A549 (cell line): Measurements from ENCODE around the gene ZSWIM7. TPM values are rescaled to one million over a fixed set of nuclear protein-coding genes. Genes with fewer than 3 reads are reported as not detected.

ENCODE experiments used
- ATAC-seq, 2 experiments: fragments of 200-7000 bp in 1 of 2; fragments of >200 bp in 1 of 2; cut with Nextera tagmentation in 1 of 2; cut with Tn5 transposase in 1 of 2; 3 replicates each; pipeline versions ENCODE4 v1.8.0 to v1.9.1; 2018 to 2020; ENCODE audit warnings: mild to moderate bottlenecking in 1 of 2, moderate library complexity in 1 of 2
- CTCF ChIA-PET: fragments of 300-600 bp; sonication (Branson Sonifier 250); formaldehyde crosslinking; extraction: SDS; loops from one replicate; lab custom pipeline; 2021; ENCODE audit warnings: antibody characterized with exemption, inconsistent platforms; lab: Yijun Ruan, JAX
- POLR2A ChIA-PET: fragments of 350-600 bp; formaldehyde crosslinking; extraction: SDS; loops from one replicate; lab custom pipeline; 2021; ENCODE audit warnings: antibody characterized with exemption, inconsistent platforms; lab: Yijun Ruan, JAX
- DNase-seq, 2 experiments: peaks; one replicate each; pipeline versions ENCODE4 v3.0.0 to v3.0.0-alpha.2; 2011 to 2016; ENCODE audit warnings: low read depth in 1 of 2, low spot score in 1 of 2
- FAIRE-seq: peaks from 2 replicates; lab custom pipeline; 2011; peaks lifted over from hg19 to GRCh38; lab: Jason Lieb, UNC
- H3K27ac ChIP-seq, 2 experiments: fragments of >200 bp; sonication (Bioruptor Twin); formaldehyde crosslinking; 3 replicates each; pipeline ENCODE4 v1.5.1; 2016 to 2017
- H3K4me1 ChIP-seq: fragments of >200 bp; sonication (Bioruptor Twin); formaldehyde crosslinking; 3 replicates; pipeline ENCODE4 v1.6.1; 2016
- H3K4me2 ChIP-seq: fragments of >200 bp; sonication (Bioruptor Twin); formaldehyde crosslinking; 3 replicates; pipeline ENCODE4 v1.6.1; 2016
- H3K4me3 ChIP-seq: fragments of >200 bp; sonication (Bioruptor Twin); formaldehyde crosslinking; 3 replicates; pipeline ENCODE4 v1.5.1; 2016
- H3K9me3 ChIP-seq: fragments of >200 bp; sonication (Bioruptor Twin); formaldehyde crosslinking; 3 replicates; pipeline ENCODE4 v1.6.1; 2016
- BHLHE40 ChIP-seq: IDR thresholded peaks from 2 replicates; pipeline ENCODE4 v1.6.1; 2012; ENCODE audit warnings: low read depth, low read length, inconsistent platforms
- CBX2 ChIP-seq: fragments of 200-600 bp; sonication (generic); IDR thresholded peaks from 2 replicates; pipeline ENCODE4 v1.6.1; 2016; ENCODE audit warnings: low read depth, mild to moderate bottlenecking, borderline replicate concordance
- CHD4 ChIP-seq: fragments of 200-600 bp; sonication (generic); IDR thresholded peaks from 2 replicates; pipeline ENCODE4 v1.6.1; 2016; ENCODE audit warnings: antibody characterized with exemption, mild to moderate bottlenecking, borderline replicate concordance
- FOSL2 ChIP-seq, 2 experiments: fragments of 450-650 bp in 1 of 2; fragments of >200 bp in 1 of 2; sonication (Bioruptor Twin) in 1 of 2; formaldehyde crosslinking; IDR thresholded peaks; 2 replicates each; pipeline versions ENCODE4 v1.5.0 to v1.6.1; 2016 to 2020; ENCODE audit warnings: mild to moderate bottlenecking in 1 of 2, moderate library complexity in 1 of 2
- GATA3 ChIP-seq: IDR thresholded peaks from 2 replicates; pipeline ENCODE4 v1.6.1; 2012; ENCODE audit warnings: borderline replicate concordance
- HOXA7 ChIP-seq: fragments of 250-450 bp; sonication (Bioruptor Pico); IDR thresholded peaks from 2 replicates; pipeline ENCODE4 v1.5.0; 2020; ENCODE audit warnings: mild to moderate bottlenecking, moderate library complexity
- HOXB13 ChIP-seq: fragments of 250-450 bp; sonication (Bioruptor Pico); IDR thresholded peaks from 2 replicates; pipeline ENCODE4 v1.5.0; 2020; ENCODE audit warnings: low read depth, mild to moderate bottlenecking, moderate library complexity
- HOXB5 ChIP-seq: fragments of 250-450 bp; sonication (Bioruptor Pico); IDR thresholded peaks from 2 replicates; pipeline ENCODE4 v1.5.0; 2020; ENCODE audit warnings: mild to moderate bottlenecking, moderate library complexity
- JUN ChIP-seq, 2 experiments: fragments of >200 bp; sonication (Bioruptor Twin); formaldehyde crosslinking; IDR thresholded peaks; 2 replicates in 1 of 2; 3 replicates in 1 of 2; pipeline ENCODE4 v1.6.1; 2016 to 2017
- MAZ ChIP-seq: fragments of 150-350 bp; IDR thresholded peaks from 2 replicates; pipeline ENCODE4 v1.6.1; 2014; ENCODE audit warnings: antibody characterized with exemption, low read depth, low read length, borderline replicate concordance
- MYC ChIP-seq: IDR thresholded peaks from 2 replicates; pipeline ENCODE4 v1.6.1; 2012; ENCODE audit warnings: mild to moderate bottlenecking, inconsistent platforms, low read length, improper control_type of control experiment, borderline replicate concordance
- POLR2A ChIP-seq: IDR thresholded peaks from 2 replicates; pipeline ENCODE4 v1.6.1; 2012; ENCODE audit warnings: mild to moderate bottlenecking, low read length
- RAD21 ChIP-seq, 2 experiments: fragments of >200 bp in 1 of 2; sonication (Bioruptor Twin) in 1 of 2; formaldehyde crosslinking in 1 of 2; IDR thresholded peaks in 1 of 2; conservative IDR thresholded peaks in 1 of 2; 2 replicates in 1 of 2; 3 replicates in 1 of 2; pipeline ENCODE4 v1.6.1; 2012 to 2018; ENCODE audit warnings: inconsistent platforms in 1 of 2
- RNF2 ChIP-seq: fragments of 200-600 bp; sonication (generic); IDR thresholded peaks from 2 replicates; pipeline ENCODE4 v1.6.1; 2016; ENCODE audit warnings: low read depth, mild to moderate bottlenecking, antibody characterized with exemption, moderate library complexity, borderline replicate concordance
- TFCP2L1 ChIP-seq: fragments of 250-450 bp; sonication (Bioruptor Pico); IDR thresholded peaks from 2 replicates; pipeline ENCODE4 v1.5.0; 2021; ENCODE audit warnings: mild to moderate bottlenecking
- ZC3H11A ChIP-seq: fragments of 450-650 bp; IDR thresholded peaks from 2 replicates; pipeline ENCODE4 v1.6.1; 2014; ENCODE audit warnings: antibody characterized with exemption, mild to moderate bottlenecking
- WGBS: methylation state at CpG from one replicate; pipeline ENCODE4 v1.1.6; 2017; ENCODE audit errors: missing lambda C conversion rate; 5-methylcytosine and 5-hydroxymethylcytosine counted together
- polyA minus RNA-seq: library from RNA; depleted of rRNA, polyadenylated mRNA; stranded (reverse); fragments of >200 nt; gene quantifications from 2 replicates; pipeline ENCODE4 v1.2.3, GENCODE V29; 2011; rRNA and poly(A)+ RNA removed
- polyA plus RNA-seq, 4 experiments: library from polyadenylated mRNA; depleted of rRNA in 3 of 4; stranded (reverse); fragments of >200 nt; fragmentation: RNase III in 1 of 4; extraction: RNeasy Plus Mini Kit Qiagen cat#74134 plus additional on column Dnase treatment in 1 of 4; gene quantifications; 2 replicates in 3 of 4; 3 replicates in 1 of 4; pipeline ENCODE4 v1.2.3, GENCODE V29; 2011 to 2017
- TF ChIP-seq, protein P1 (sequence below): IDR thresholded peaks from 2 replicates; pipeline ENCODE4 v1.6.1; 2012; ENCODE audit warnings: low read depth, borderline replicate concordance
- TF ChIP-seq, protein P2 (sequence below): fragments of 150-350 bp; IDR thresholded peaks from 2 replicates; pipeline ENCODE4 v1.6.1; 2014; ENCODE audit warnings: low read depth, mild to moderate bottlenecking, low read length
- TF ChIP-seq, protein P3 (sequence below): IDR thresholded peaks from 2 replicates; pipeline ENCODE4 v1.6.1; 2012
- TF ChIP-seq, protein P4 (sequence below): IDR thresholded peaks from 2 replicates; pipeline ENCODE4 v1.6.1; 2012
- TF ChIP-seq, protein P5 (sequence below): fragments of 450-650 bp; IDR thresholded peaks from 2 replicates; pipeline ENCODE4 v1.6.1; 2014; ENCODE audit warnings: antibody characterized with exemption
- TF ChIP-seq, protein P6 (sequence below): fragments of >200 bp; sonication (Bioruptor Twin); formaldehyde crosslinking; IDR thresholded peaks from 3 replicates; pipeline ENCODE4 v1.6.1; 2016
- TF ChIP-seq, protein P7 (sequence below): fragments of 250-450 bp; sonication (Bioruptor Pico); IDR thresholded peaks from 2 replicates; pipeline ENCODE4 v1.5.0; 2021; ENCODE audit warnings: mild to moderate bottlenecking, moderate library complexity, borderline replicate concordance
- TF ChIP-seq, protein P8 (sequence below): fragments of 250-450 bp; sonication (Bioruptor Pico); IDR thresholded peaks from 2 replicates; pipeline ENCODE4 v1.5.0; 2020; ENCODE audit warnings: low read depth, mild to moderate bottlenecking, moderate library complexity

Gene ZSWIM7, protein sequence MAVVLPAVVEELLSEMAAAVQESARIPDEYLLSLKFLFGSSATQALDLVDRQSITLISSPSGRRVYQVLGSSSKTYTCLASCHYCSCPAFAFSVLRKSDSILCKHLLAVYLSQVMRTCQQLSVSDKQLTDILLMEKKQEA
- polyA plus RNA-seq (2011; rRNA removed) (65.5 and 72.7 TPM in 2 replicates), polyA plus RNA-seq (2017; fragmentation: RNase III; extraction: RNeasy Plus Mini Kit Qiagen cat#74134 plus additional on column Dnase treatment) (56.1 to 62.9 TPM (median 60.0 TPM) in 3 replicates), polyA minus RNA-seq (17.1 and 24.2 TPM in 2 replicates)
- polyA plus RNA-seq (2012; cell fraction: cytosol; rRNA removed): 69.6 and 76.1 TPM in 2 replicates
- 33.4 and 40.0 TPM in 2 replicates for polyA plus RNA-seq (2012; cell fraction: nucleus; rRNA removed)

DNA sequence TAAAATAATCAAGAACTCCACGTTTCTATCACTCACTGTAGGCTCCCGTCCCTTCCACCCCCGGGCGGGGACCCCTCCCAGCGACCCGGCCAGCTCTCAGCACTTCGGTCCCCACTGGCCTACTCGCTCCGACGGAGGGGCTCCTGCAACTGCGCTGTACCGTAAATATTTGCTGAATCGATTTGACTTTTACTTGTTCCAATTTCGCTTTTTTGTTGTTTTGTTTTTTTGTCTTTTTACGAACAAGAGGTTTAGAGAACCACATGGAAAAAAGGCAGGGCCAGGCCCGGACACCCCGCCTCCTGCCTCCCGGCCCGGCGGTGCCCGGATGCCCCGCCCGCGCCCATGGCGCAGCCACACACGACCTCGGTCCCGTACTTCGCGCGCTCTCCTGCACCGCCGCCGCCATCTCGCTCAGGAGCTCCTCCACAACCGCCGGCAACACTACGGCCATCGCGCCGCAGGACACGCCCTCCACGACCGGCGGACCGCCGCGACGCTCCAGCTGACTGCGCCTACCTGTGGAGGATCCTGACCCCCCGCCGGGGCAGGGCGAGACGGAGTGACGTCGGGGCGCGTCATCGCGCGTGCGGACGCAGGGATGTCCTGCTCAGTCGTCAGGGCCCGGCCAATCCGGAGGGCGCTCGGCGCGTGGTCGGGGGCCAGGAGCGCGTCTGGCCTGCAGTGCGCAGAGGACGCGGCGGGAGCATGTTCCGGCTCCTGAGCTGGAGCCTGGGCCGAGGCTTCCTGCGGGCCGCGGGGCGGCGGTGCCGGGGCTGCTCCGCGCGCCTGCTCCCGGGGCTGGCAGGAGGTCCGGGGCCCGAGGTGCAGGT is at the start of gene ZSWIM7, which contains the start of gene TTC19:
Gene ZSWIM7, minus strand, starts transcription at position 564 of the 833 bp plus-strand sequence. Its CDS starts 110 bp downstream, at position 454.
Gene TTC19, plus strand, starts transcription at position 684 of the 833 bp plus-strand sequence. Its CDS starts 25 bp downstream, at position 709.
- Histone ChIP-seq H3K9me3 (peaks cover 21% of the 10 kb centered on the region), H3K4me2 (peak within 1 kb of the TSS; percentile 89), H3K4me1 (peaks cover 10% of the 10 kb centered on the region; the same call in 1 of the 3 replicates), H3K27ac (peak within 1 kb of the TSS; percentile 94 to 97), H3K4me3 (peak within 1 kb of the TSS; percentile 95)
- ChIA-PET POLR2A (interaction anchor here (0.9 to 2.5 kb wide), 16 partner anchors 10 to 736 kb away, joined by 3 to 24 read pairs (median 4); partner anchors contain the start of gene ADORA2B), CTCF (interaction anchor here (0.6 to 7.7 kb wide), 22 partner anchors 14 to 1027 kb away, joined by 3 to 105 read pairs (median 5); partner anchors contain the start of gene ADORA2B)
- ATAC-seq (peak; percentile 94 to 97), DNase-seq (peak; percentile 99), FAIRE-seq (peak; percentile 94)
- TF ChIP-seq MAZ (peak; percentile 70; the same call in 1 of the 2 replicates), JUN (IDR thresholded peaks at IDR 0.05) (peak; percentile 85 to 99), HOXB5 (CRISPR knock-in tag) (0 out of 2 replicates have a peak, but pooled peaks have one; percentile 41), RNF2 (0 out of 2 replicates have a peak, but pooled peaks have one; percentile 53), GATA3 (peak; percentile 52), HOXB13 (CRISPR knock-in tag) (peak; percentile 44; the same call in 1 of the 2 replicates), HOXA7 (CRISPR knock-in tag) (0 out of 2 replicates have a peak, but pooled peaks have one; percentile 50), POLR2A (peak; percentile 97), RAD21 (conservative IDR thresholded peaks at IDR 0.05 in 1 of 2, IDR thresholded peaks at IDR 0.05 in 1 of 2) (no peak; a peak in 1 of 5 replicates), BHLHE40 (0 out of 2 replicates have a peak, but pooled peaks have one; percentile 31), ZC3H11A (no peak), CBX2 (no peak), CHD4 (no peak), FOSL2 (IDR thresholded peaks at IDR 0.05) (no peak), FOSL2 (CRISPR knock-in tag; IDR thresholded peaks at IDR 0.05) (0 out of 2 replicates have a peak, but pooled peaks have one; percentile 54), MYC (peak; percentile 86), TFCP2L1 (CRISPR knock-in tag) (peak; percentile 78; the same call in 1 of the 2 replicates)
- TF ChIP-seq, protein P1, sequence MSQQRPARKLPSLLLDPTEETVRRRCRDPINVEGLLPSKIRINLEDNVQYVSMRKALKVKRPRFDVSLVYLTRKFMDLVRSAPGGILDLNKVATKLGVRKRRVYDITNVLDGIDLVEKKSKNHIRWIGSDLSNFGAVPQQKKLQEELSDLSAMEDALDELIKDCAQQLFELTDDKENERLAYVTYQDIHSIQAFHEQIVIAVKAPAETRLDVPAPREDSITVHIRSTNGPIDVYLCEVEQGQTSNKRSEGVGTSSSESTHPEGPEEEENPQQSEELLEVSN: peak; percentile 76
- TF ChIP-seq, protein P2, sequence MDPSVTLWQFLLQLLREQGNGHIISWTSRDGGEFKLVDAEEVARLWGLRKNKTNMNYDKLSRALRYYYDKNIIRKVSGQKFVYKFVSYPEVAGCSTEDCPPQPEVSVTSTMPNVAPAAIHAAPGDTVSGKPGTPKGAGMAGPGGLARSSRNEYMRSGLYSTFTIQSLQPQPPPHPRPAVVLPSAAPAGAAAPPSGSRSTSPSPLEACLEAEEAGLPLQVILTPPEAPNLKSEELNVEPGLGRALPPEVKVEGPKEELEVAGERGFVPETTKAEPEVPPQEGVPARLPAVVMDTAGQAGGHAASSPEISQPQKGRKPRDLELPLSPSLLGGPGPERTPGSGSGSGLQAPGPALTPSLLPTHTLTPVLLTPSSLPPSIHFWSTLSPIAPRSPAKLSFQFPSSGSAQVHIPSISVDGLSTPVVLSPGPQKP: no peak
- TF ChIP-seq, protein P3, sequence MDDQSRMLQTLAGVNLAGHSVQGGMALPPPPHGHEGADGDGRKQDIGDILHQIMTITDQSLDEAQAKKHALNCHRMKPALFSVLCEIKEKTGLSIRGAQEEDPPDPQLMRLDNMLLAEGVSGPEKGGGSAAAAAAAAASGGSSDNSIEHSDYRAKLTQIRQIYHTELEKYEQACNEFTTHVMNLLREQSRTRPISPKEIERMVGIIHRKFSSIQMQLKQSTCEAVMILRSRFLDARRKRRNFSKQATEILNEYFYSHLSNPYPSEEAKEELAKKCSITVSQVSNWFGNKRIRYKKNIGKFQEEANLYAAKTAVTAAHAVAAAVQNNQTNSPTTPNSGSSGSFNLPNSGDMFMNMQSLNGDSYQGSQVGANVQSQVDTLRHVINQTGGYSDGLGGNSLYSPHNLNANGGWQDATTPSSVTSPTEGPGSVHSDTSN: peak; percentile 43; the same call in 1 of the 2 replicates
- TF ChIP-seq, protein P4, sequence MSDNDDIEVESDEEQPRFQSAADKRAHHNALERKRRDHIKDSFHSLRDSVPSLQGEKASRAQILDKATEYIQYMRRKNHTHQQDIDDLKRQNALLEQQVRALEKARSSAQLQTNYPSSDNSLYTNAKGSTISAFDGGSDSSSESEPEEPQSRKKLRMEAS: peak; percentile 93
- TF ChIP-seq, protein P5, sequence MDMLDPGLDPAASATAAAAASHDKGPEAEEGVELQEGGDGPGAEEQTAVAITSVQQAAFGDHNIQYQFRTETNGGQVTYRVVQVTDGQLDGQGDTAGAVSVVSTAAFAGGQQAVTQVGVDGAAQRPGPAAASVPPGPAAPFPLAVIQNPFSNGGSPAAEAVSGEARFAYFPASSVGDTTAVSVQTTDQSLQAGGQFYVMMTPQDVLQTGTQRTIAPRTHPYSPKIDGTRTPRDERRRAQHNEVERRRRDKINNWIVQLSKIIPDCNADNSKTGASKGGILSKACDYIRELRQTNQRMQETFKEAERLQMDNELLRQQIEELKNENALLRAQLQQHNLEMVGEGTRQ: 0 out of 2 replicates have a peak, but pooled peaks have one; percentile 54
- TF ChIP-seq, protein P6, sequence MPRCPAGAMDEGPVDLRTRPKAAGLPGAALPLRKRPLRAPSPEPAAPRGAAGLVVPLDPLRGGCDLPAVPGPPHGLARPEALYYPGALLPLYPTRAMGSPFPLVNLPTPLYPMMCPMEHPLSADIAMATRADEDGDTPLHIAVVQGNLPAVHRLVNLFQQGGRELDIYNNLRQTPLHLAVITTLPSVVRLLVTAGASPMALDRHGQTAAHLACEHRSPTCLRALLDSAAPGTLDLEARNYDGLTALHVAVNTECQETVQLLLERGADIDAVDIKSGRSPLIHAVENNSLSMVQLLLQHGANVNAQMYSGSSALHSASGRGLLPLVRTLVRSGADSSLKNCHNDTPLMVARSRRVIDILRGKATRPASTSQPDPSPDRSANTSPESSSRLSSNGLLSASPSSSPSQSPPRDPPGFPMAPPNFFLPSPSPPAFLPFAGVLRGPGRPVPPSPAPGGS: peak; percentile 99
- TF ChIP-seq, protein P7, sequence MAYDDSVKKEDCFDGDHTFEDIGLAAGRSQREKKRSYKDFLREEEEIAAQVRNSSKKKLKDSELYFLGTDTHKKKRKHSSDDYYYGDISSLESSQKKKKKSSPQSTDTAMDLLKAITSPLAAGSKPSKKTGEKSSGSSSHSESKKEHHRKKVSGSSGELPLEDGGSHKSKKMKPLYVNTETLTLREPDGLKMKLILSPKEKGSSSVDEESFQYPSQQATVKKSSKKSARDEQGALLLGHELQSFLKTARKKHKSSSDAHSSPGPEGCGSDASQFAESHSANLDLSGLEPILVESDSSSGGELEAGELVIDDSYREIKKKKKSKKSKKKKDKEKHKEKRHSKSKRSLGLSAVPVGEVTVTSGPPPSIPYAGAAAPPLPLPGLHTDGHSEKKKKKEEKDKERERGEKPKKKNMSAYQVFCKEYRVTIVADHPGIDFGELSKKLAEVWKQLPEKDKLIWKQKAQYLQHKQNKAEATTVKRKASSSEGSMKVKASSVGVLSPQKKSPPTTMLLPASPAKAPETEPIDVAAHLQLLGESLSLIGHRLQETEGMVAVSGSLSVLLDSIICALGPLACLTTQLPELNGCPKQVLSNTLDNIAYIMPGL (CRISPR knock-in tag): peak; percentile 54; the same call in 1 of the 2 replicates
- TF ChIP-seq, protein P8, sequence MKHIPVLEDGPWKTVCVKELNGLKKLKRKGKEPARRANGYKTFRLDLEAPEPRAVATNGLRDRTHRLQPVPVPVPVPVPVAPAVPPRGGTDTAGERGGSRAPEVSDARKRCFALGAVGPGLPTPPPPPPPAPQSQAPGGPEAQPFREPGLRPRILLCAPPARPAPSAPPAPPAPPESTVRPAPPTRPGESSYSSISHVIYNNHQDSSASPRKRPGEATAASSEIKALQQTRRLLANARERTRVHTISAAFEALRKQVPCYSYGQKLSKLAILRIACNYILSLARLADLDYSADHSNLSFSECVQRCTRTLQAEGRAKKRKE: peak; percentile 27; the same call in 1 of the 2 replicates
- under 1% methylated on average over 27 of the region's 91 CpGs for WGBS
